Mammary epithelial cell (primary cell): ENCODE measurements around the gene BTBD6.

Source experiments
- EZH2 ChIP-seq: IDR thresholded peaks from 2 replicates; pipeline ENCODE4 v1.6.1; 2012; ENCODE audit warnings: low read length, inconsistent platforms, borderline replicate concordance
- TF ChIP-seq, protein P1 (sequence below), 2 donors: IDR thresholded peaks in 1 of 2; conservative IDR thresholded peaks in 1 of 2; 2 replicates each; pipeline ENCODE4 v1.5.1; 2011 to 2012; ENCODE audit warnings: inconsistent platforms in 2 of 2, low read length in 2 of 2, mild to moderate bottlenecking in 2 of 2, control low read depth in 1 of 2, low read depth in 1 of 2; ENCODE audit not compliant: insufficient read depth in 1 of 2; ENCODE audit errors: extremely low read depth in 1 of 2

DNA sequence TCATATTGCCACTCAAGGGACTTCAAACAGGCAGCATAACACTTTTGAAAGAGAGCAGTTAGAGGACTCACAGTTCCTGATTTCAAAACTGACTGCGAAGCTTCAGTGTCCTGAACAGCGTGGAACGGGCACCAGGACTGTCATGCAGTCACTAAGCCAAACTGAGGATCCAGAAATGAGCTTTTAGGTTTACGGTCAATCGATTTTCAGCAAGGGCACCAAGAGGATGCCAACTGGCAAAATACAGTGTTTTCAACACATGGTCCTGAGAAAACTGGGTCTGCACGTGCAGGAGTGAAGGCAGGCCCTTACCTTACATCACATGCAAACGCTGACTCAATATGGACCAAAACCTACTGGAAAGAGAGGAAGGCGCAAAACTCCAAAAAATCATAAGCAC lies 36.8 kb downstream of the BTBD6 start:
- TF ChIP-seq, protein P1, sequence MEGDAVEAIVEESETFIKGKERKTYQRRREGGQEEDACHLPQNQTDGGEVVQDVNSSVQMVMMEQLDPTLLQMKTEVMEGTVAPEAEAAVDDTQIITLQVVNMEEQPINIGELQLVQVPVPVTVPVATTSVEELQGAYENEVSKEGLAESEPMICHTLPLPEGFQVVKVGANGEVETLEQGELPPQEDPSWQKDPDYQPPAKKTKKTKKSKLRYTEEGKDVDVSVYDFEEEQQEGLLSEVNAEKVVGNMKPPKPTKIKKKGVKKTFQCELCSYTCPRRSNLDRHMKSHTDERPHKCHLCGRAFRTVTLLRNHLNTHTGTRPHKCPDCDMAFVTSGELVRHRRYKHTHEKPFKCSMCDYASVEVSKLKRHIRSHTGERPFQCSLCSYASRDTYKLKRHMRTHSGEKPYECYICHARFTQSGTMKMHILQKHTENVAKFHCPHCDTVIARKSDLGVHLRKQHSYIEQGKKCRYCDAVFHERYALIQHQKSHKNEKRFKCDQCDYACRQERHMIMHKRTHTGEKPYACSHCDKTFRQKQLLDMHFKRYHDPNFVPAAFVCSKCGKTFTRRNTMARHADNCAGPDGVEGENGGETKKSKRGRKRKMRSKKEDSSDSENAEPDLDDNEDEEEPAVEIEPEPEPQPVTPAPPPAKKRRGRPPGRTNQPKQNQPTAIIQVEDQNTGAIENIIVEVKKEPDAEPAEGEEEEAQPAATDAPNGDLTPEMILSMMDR (conservative IDR thresholded peaks at IDR 0.05 in 1 of 2, IDR thresholded peaks at IDR 0.05 in 1 of 2; ENCODE audit: extremely low read depth in 1 of 2, insufficient read depth in 1 of 2, low read depth in 1 of 2, low read length in 2 of 2), result no peak
- TF ChIP-seq EZH2, result no peak
